Adrenal gland (tissue), 19 donors: ENCODE results near the gene GSX2. TPM values are rescaled to one million over a fixed set of nuclear protein-coding genes. Genes with fewer than 3 reads are reported as not detected.
"Not testable (repeated sequence)": the region's sequence is repeated elsewhere in the genome, so short reads cannot be mapped to it uniquely, and the experiment has no call there.

Experiments
- DNase-seq, 7 donors: peaks; one replicate each; pipeline ENCODE4 v3.0.0-alpha.2; 2019 to 2020
- H3K27ac ChIP-seq, 5 donors: fragments of 200-600 bp; sonication (generic) in 4 of 5; 1 replicate in 3 of 5; 2 replicates in 2 of 5; pipeline versions ENCODE4 v1.5.1 to v1.8.0; 2016 to 2020; ENCODE audit warnings: mild to moderate bottlenecking in 1 of 5
- H3K27me3 ChIP-seq: fragments of 200-600 bp; 2 replicates; pipeline ENCODE4 v1.8.0; 2021
- H3K36me3 ChIP-seq, 2 donors: fragments of 200-600 bp; replicated peaks in 1 of 2; 1 replicate in 1 of 2; 2 replicates in 1 of 2; pipeline versions ENCODE4 v1.5.1 to v1.8.0; 2018 to 2022
- H3K4me1 ChIP-seq, 2 donors: fragments of 200-600 bp; replicated peaks in 1 of 2; 1 replicate in 1 of 2; 2 replicates in 1 of 2; pipeline versions ENCODE4 v1.5.1 to v1.8.0; 2018 to 2021
- H3K4me3 ChIP-seq, 4 donors: fragments of 200-600 bp; sonication (generic) in 3 of 4; one replicate each; pipeline ENCODE4 v1.5.1; 2016 to 2018
- H3K9me3 ChIP-seq, 3 donors: fragments of 200-600 bp; sonication (generic) in 1 of 3; replicated peaks in 1 of 3; 1 replicate in 2 of 3; 2 replicates in 1 of 3; pipeline versions ENCODE4 v1.5.1 to v1.8.0; 2016 to 2021
- POLR2A ChIP-seq, 2 donors: fragments of 450-650 bp; IDR thresholded peaks; one replicate each; pipeline ENCODE4 v1.6.1; 2017; ENCODE audit warnings: antibody characterized with exemption in 2 of 2, mild to moderate bottlenecking in 2 of 2, moderate library complexity in 1 of 2
- WGBS, 4 donors: extraction: QIAGEN DNeasy Blood & Tissue Kit in 2 of 4; methylation state at CpG; one replicate each; pipeline versions ENCODE4 v1.1.5 to v1.1.7; 2013 to 2017; 5-methylcytosine and 5-hydroxymethylcytosine counted together
- intact Hi-C, 2 donors: fragments of 100-400 bp; cut with DNase I; formaldehyde crosslinking; loops; one replicate each; pipeline versions ENCODE4 v1.14.1 to v1.15.0; 2022 to 2023
- long read RNA-seq, 10 donors: library from polyadenylated mRNA in 3 of 10; unstranded in 2 of 10; stranded (forward) in 1 of 10; transcript quantifications; one replicate each; pipeline ENCODE4 v2.0.0 and lab custom pipeline, GENCODE V29; 2021 to 2026
- polyA plus RNA-seq, 3 donors: library from polyadenylated mRNA; stranded (reverse); fragments of 200-250 nt in 2 of 3; fragments of 350-450 nt in 1 of 3; fragmentation: Illumina TruSeq in 1 of 3; extraction: RNeasy Lipid Tissue Mini Kit (QIAGEN cat#74804) in 1 of 3; gene quantifications; one replicate each; pipeline ENCODE4 v1.2.3, GENCODE V29; 2013 to 2014
- total RNA-seq, 9 donors: library from RNA; depleted of rRNA in 4 of 9; stranded (reverse); fragments of >200 nt in 4 of 9; fragments of 120-200 nt in 1 of 9; fragmentation: NEBNext Ultra II Directional in 1 of 9; extraction: Animal tissue kit (Norgen Biotek cat#: 25700) in 1 of 9; gene quantifications; one replicate each; pipeline versions ENCODE4 v1.1.0 to v1.2.4, GENCODE V29; 2013 to 2023
- TF ChIP-seq, protein P1 (sequence below), 6 experiments: fragments of 450-650 bp in 4 of 6; fragments of 200-600 bp in 2 of 6; sonication (generic) in 1 of 6; IDR thresholded peaks; 1 replicate in 5 of 6; 2 replicates in 1 of 6; pipeline versions ENCODE4 v1.5.1 to v1.8.0; 2016 to 2021; ENCODE audit warnings: antibody characterized with exemption in 6 of 6, mild to moderate bottlenecking in 2 of 6, moderate library complexity in 1 of 6
- donor health status: healthy with polysubstance abuse.
- donor health status: Bipolar disorder and iron deficiency.
- donor health status: DM: yes; HTN: yes; CAD: no.
- donor health status: DM: no; HTN: no; CAD: no.
- donor health status: DM: no; HTN: no; CAD: no.
- donor health status: DM: yes; HTN: yes; CAD: no.

Gene GSX2
- total RNA-seq, result not detected
- polyA plus RNA-seq, result not detected
- long read RNA-seq, donor 1, result 0 reads
- long read RNA-seq, donor 2, result 0 reads
- long read RNA-seq, donor 3, result 0 reads
- long read RNA-seq, donor 4, result 0 reads
- long read RNA-seq, donor 5, result 0 reads
- long read RNA-seq, donor 6, result 0 reads
- long read RNA-seq, donor 7, result 0 reads
- long read RNA-seq, donor 8, result 0 reads
- long read RNA-seq, donor 9, result 0 reads
- long read RNA-seq, donor 10, result 0 reads

DNA sequence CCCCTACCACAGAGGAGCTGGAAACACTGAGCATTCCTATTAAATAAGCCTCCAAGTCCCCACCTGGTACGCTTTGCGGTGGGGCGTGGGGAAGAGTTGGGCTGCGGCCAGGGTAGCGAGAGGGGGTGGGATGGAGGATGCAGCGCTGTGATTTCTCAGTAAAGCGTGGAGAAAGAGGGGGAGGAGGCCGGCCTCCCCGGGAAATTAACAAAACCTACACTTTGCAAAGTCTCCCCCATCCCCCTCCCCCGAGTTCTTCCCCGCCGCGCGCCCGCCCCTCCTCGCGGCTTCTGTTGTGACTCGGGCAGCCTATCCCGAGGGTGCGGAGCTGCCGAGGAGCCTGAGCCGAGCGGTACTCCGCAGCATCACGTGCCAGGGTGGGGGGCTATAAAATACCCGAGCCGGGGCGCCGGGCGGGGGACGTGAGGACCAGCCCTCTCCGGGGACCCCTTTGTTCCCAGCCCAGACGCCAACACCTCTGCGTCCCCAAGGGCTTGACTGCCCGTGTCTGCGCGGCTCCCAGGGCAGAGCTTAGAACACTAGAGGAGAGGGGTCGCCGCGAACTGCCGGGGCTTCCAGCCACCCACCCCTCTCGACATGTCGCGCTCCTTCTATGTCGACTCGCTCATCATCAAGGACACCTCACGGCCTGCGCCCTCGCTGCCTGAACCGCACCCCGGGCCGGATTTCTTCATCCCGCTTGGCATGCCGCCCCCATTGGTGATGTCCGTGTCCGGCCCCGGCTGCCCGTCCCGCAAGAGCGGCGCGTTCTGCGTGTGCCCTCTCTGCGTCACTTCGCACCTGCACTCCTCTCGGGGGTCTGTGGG lies at the start of gene GSX2:
Gene GSX2, plus strand, starts transcription at position 416 of the 827 bp plus-strand sequence. Its CDS starts 182 bp downstream, at position 598.
- 1 to 3% (median 2%) methylated on average over 13 to 66 of the region's 66 CpGs for WGBS, 4 donors
- Histone ChIP-seq H3K4me3 (peak within 1 kb of the TSS in 1 of 4 donors; percentile 41), H3K27ac (no peak within 1 kb of the TSS), H3K36me3 (no peaks in the 10 kb centered on the region), H3K27me3 (peaks cover 64% of the 10 kb centered on the region), H3K9me3 (no peaks in the 10 kb centered on the region), H3K4me1 (peaks cover 20 to 32% of the 10 kb centered on the region in 2 donors)
- no peak for TF ChIP-seq POLR2A (IDR thresholded peaks at IDR 0.05)
- TF ChIP-seq, protein P1, sequence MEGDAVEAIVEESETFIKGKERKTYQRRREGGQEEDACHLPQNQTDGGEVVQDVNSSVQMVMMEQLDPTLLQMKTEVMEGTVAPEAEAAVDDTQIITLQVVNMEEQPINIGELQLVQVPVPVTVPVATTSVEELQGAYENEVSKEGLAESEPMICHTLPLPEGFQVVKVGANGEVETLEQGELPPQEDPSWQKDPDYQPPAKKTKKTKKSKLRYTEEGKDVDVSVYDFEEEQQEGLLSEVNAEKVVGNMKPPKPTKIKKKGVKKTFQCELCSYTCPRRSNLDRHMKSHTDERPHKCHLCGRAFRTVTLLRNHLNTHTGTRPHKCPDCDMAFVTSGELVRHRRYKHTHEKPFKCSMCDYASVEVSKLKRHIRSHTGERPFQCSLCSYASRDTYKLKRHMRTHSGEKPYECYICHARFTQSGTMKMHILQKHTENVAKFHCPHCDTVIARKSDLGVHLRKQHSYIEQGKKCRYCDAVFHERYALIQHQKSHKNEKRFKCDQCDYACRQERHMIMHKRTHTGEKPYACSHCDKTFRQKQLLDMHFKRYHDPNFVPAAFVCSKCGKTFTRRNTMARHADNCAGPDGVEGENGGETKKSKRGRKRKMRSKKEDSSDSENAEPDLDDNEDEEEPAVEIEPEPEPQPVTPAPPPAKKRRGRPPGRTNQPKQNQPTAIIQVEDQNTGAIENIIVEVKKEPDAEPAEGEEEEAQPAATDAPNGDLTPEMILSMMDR (IDR thresholded peaks at IDR 0.05), result no peak
- intact Hi-C loops, result no loop called here
- peak in 1 of 7 donors; percentile 21 for DNase-seq

DNA sequence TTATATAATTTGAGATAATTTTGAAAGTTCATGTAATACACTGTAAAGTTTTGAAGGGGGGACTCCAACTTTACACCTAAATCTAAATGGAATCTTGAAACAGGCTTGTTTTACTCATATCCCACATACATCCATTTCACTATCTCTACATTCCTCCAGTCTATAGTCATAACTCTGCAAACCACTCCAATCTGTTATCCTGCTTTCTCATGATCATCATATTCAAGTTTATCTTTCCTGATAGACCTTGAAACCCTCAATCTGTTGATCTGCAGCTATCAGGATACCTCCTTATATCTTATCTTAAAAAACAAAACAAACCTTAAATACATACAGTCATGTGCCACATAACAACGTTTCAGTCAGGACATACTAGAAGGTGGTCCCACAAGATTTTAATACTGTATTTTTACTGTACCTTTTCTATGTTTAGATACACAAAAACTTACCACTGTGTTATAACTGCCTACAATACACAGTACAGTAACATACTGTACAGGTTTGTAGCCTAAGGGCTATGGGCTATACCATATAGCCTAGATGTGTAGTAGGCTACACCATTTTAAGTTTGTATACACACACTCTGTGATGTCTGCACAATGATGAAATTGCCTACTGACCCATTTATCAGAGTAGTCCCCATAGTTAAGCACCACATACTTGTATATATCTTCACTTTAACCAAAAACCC lies 49.6 kb upstream of the GSX2 start:
- no peak overlapping the region for H3K4me3 ChIP-seq
- H3K27ac ChIP-seq, result peak overlapping the region in 1 of 5 donors; percentile 1
- no peaks in the 10 kb centered on the region for H3K9me3 ChIP-seq
- WGBS, 4 donors, result 19 to 27% (median 22%) methylated on average over 1 of the region's 1 CpG
- intact Hi-C loops, result no loop called here
- TF ChIP-seq, protein P1 (IDR thresholded peaks at IDR 0.05), result no peak
- no peak for TF ChIP-seq POLR2A (IDR thresholded peaks at IDR 0.05)
- no peaks in the 10 kb centered on the region for H3K27me3 ChIP-seq
- H3K4me1 ChIP-seq, result peaks cover 40 to 68% of the 10 kb centered on the region in 2 donors
- no peak for DNase-seq
- peaks cover 0 to 8% of the 10 kb centered on the region in 2 donors for H3K36me3 ChIP-seq

DNA sequence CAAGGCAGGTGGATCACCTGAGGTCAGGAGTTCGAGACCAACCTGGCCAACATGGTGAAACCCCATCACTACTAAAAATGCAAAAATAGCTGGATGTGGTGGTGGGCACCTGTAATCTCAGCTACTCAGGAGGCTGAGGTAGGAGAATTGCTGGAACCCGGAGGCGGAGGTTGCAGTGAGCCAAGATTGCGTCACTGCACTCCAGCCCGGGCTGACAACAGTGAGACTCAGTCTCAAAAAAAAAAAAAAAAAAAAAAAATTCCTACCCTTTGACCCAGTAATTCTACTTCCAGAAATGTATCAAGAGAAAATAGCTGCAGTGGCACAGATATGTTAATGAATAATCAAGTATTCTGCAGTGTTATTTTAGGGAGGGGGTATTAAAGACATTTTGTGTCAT lies 46.6 kb upstream of the GSX2 start:
- WGBS, 4 donors, result 53 to 61% (median 56%) methylated on average over 5 of the region's 5 CpGs
- H3K9me3 ChIP-seq, H3K27ac ChIP-seq, H3K4me3 ChIP-seq, intact Hi-C loops, H3K27me3 ChIP-seq, H3K36me3 ChIP-seq: not testable (repeated sequence)
- DNase-seq, result peak in 4 of 7 donors; percentile 27 to 55 (median 44)
- H3K4me1 ChIP-seq, result peaks cover 40 to 83% of the 10 kb centered on the region in 2 donors

DNA sequence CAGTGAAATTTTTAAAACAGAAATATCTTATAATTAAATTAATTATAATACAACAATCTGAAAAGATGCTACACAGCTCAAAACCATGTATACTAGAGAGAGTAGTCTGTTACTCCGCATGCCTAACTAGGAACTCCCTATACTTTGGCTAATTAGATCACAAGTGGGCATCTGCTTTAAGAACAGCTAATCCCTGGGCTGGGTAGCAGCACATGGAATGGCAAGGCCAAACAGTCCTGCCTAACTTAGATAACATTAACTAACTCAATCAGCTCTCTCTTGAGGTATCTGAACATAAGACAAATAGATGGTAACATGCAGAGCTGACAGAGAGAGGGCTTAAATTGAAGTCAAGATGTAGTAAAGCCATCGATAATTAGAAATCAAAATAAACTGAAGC lies 45.5 kb upstream of the GSX2 start:
- no peak for DNase-seq
- TF ChIP-seq, protein P1 (IDR thresholded peaks at IDR 0.05), result no peak
- no peak for TF ChIP-seq POLR2A (IDR thresholded peaks at IDR 0.05)
- H3K27ac ChIP-seq, result no peak overlapping the region
- no peaks in the 10 kb centered on the region for H3K27me3 ChIP-seq
- H3K4me1 ChIP-seq, result peaks cover 42 to 82% of the 10 kb centered on the region in 2 donors
- WGBS, 4 donors, result 91 to 96% (median 95%) methylated on average over 2 of the region's 2 CpGs
- H3K9me3 ChIP-seq, result no peaks in the 10 kb centered on the region
- no peaks in the 10 kb centered on the region for H3K36me3 ChIP-seq
- no peak overlapping the region for H3K4me3 ChIP-seq
- intact Hi-C loops, result no loop called here
